ENCODE measurements around the gene SPTBN4.

SPTBN4 gene

DNA sequence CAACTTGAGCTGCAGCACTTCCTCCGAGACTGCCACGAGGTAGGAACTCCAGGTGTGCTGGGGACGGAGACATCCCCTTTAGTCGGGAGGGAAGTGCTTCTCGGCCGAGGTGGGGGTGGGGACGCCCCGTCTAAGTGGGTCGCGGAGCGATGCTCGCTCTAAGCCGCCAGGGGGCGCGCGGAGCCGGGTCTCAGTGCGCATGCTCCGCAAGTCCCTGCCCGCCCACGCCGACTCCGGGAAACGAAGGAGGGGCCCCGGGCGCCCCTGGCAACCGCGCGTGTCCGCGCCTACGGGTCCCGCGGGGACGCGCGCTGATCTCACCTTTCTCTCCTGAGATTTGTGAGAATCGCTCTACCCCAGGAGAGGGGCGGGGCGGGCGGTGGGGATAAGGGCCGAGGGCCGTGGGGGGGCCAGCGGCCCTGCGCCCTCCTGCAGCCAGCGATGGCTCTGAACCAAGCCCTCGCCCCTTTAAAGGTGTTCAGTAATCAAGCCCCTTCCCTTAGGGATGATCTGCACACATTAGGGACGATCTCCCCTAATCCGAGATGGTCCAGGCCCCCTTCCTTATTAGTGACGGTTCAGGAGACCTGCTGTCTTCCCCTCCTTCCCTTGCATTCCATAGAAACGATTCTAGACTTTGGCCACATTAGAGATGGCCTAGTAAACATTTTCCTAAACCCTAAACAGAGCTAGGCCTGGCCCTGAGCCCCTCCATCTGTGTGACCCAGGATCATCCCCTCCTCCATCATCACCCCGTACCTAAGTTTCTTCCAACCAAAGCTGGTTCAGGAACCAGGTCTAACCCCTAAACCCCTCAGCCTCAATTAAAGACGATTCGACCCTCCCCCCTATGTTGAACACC is 62.5 kb downstream of the SPTBN4 start:
- peak overlapping the region; percentile 18; the same call in 1 of the 2 replicates for H3K9ac ChIP-seq (ENCODE audit: low read length)
- H3K79me2 ChIP-seq (ENCODE audit: low read length), result no peaks in the 10 kb centered on the region
- no peaks in the 10 kb centered on the region for H3K9me2 ChIP-seq (replicated peaks; ENCODE audit: insufficient read depth, low read length)
- H3K4me3 ChIP-seq (ENCODE audit: low read length), result peak overlapping the region; percentile 64
- no peaks in the 10 kb centered on the region for H4K20me1 ChIP-seq (ENCODE audit: insufficient read depth, low read length)
- no peaks in the 10 kb centered on the region for H3K9me3 ChIP-seq (replicated peaks; ENCODE audit: insufficient read depth, low read length)
- no peak for TF ChIP-seq EZH2 (optimal IDR thresholded peaks at IDR 0.05; ENCODE audit: low read depth, low read length)
- TF ChIP-seq EZH2phosphoT487 (IDR thresholded peaks at IDR 0.05; ENCODE audit: low read length), result no peak
- TF ChIP-seq, protein P1, sequence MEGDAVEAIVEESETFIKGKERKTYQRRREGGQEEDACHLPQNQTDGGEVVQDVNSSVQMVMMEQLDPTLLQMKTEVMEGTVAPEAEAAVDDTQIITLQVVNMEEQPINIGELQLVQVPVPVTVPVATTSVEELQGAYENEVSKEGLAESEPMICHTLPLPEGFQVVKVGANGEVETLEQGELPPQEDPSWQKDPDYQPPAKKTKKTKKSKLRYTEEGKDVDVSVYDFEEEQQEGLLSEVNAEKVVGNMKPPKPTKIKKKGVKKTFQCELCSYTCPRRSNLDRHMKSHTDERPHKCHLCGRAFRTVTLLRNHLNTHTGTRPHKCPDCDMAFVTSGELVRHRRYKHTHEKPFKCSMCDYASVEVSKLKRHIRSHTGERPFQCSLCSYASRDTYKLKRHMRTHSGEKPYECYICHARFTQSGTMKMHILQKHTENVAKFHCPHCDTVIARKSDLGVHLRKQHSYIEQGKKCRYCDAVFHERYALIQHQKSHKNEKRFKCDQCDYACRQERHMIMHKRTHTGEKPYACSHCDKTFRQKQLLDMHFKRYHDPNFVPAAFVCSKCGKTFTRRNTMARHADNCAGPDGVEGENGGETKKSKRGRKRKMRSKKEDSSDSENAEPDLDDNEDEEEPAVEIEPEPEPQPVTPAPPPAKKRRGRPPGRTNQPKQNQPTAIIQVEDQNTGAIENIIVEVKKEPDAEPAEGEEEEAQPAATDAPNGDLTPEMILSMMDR (IDR thresholded peaks at IDR 0.05; ENCODE audit: low read length), result peak; percentile 93
- H3K27ac ChIP-seq (ENCODE audit: low read length), result no peak overlapping the region
- peaks cover 11% of the 10 kb centered on the region; the same call in 1 of the 2 replicates for H3K4me1 ChIP-seq (ENCODE audit: low read length)
- H2AFZ ChIP-seq (ENCODE audit: low read length), result peak overlapping the region; percentile 91
- H3F3A ChIP-seq (ENCODE audit: insufficient read depth, low read length), result no peaks in the 10 kb centered on the region
- peak overlapping the region; percentile 94 for H3K4me2 ChIP-seq (ENCODE audit: low read depth, low read length)
- peaks cover 18% of the 10 kb centered on the region for H3K27me3 ChIP-seq (replicated peaks; ENCODE audit: insufficient read depth, low read length)
- no peaks in the 10 kb centered on the region for H3K36me3 ChIP-seq (replicated peaks; ENCODE audit: insufficient read depth, low read length)
- peak; percentile 86 for DNase-seq

DNA sequence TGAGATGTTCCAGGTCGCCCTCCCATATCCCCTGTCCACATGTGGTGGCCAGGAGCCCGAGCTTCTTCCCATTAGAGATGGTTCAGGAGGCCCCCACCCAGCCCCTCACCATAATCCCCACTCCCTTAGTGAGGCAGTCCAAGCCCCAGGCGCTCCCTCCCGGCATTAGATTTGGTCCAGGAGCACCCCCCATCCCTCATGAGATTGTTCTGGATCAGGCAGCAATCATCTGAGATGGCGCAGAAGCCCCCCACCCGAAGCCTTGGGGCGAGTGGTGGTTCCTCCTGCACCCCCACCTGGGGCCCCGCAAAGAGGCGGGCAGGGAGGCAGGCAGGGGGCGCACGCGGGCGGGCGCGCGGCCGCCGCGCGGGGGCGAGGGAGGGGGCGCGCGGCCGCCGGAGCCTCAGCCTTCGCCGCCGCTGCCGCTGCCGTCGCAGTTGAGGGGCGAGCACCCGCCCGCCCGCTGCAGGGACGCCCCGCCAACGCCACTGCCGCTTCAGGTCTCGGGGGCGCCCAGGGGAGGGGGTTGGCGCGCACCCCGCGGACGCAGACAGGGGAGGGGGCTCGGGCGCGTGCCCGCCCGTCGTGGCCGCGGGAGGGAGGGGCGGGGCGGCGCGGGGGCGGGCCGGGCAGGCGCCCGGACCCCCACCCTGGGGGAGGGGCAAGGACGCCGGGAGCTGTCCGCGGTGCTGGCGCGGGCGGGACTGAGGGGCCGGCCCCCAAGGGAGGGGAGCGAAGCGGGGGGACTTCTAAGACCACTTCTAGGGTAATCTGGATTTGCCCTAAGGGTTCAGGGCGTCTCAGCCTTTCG is 63.5 kb downstream of the SPTBN4 start:
- Histone ChIP-seq H4K20me1 (ENCODE audit: insufficient read depth, low read length) (no peaks in the 10 kb centered on the region), H3K4me3 (ENCODE audit: low read length) (no peak overlapping the region), H3K9me2 (replicated peaks; ENCODE audit: insufficient read depth, low read length) (no peaks in the 10 kb centered on the region), H3K4me2 (ENCODE audit: low read depth, low read length) (peak overlapping the region; percentile 94; the same call in 1 of the 2 replicates), H3K27ac (ENCODE audit: low read length) (no peak overlapping the region), H3K4me1 (ENCODE audit: low read length) (peaks cover 11% of the 10 kb centered on the region; the same call in 1 of the 2 replicates), H2AFZ (ENCODE audit: low read length) (0 out of 2 replicates have a peak overlapping the region, but pooled peaks have one; percentile 91), H3F3A (ENCODE audit: insufficient read depth, low read length) (no peaks in the 10 kb centered on the region), H3K79me2 (ENCODE audit: low read length) (no peaks in the 10 kb centered on the region), H3K9me3 (replicated peaks; ENCODE audit: insufficient read depth, low read length) (no peaks in the 10 kb centered on the region), H3K36me3 (replicated peaks; ENCODE audit: insufficient read depth, low read length) (no peaks in the 10 kb centered on the region), H3K9ac (ENCODE audit: low read length) (no peak overlapping the region), H3K27me3 (replicated peaks; ENCODE audit: insufficient read depth, low read length) (peaks cover 19% of the 10 kb centered on the region)
- TF ChIP-seq, protein P1 (IDR thresholded peaks at IDR 0.05; ENCODE audit: low read length), result no peak; the same call in 1 of the 2 replicates
- no peak for TF ChIP-seq EZH2 (optimal IDR thresholded peaks at IDR 0.05; ENCODE audit: low read depth, low read length)
- TF ChIP-seq EZH2phosphoT487 (IDR thresholded peaks at IDR 0.05; ENCODE audit: low read length), result no peak
- no peak for DNase-seq

DNA sequence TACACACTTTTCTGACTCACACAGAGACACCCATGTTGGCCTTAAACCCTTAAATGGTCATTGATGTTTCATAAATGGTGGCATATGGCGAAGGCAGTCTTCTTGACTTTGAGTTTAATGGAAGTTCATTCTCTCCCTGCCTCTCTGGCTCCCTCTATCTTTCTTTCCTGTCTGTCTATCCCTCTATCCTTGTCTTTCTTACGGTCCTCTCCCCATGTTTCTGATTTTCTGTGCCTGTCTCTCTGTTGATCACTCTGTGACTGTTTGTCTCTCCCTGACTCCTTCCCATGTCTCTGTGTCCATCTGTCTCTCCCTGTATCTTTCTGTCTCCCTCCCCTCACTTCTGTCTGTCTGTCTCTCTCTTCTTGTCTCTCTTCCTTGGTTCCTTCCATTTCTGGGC is 66.7 kb downstream of the SPTBN4 start:
- Histone ChIP-seq H3K9me2 (replicated peaks; ENCODE audit: insufficient read depth, low read length) (no peaks in the 10 kb centered on the region), H3K27me3 (replicated peaks; ENCODE audit: insufficient read depth, low read length) (peaks cover 26% of the 10 kb centered on the region), H3K36me3 (replicated peaks; ENCODE audit: insufficient read depth, low read length) (no peaks in the 10 kb centered on the region), H3K4me2 (ENCODE audit: low read depth, low read length) (no peak overlapping the region), H3K79me2 (ENCODE audit: low read length) (no peaks in the 10 kb centered on the region), H4K20me1 (ENCODE audit: insufficient read depth, low read length) (no peaks in the 10 kb centered on the region), H2AFZ (ENCODE audit: low read length) (no peak overlapping the region), H3K9ac (ENCODE audit: low read length) (no peak overlapping the region), H3F3A (ENCODE audit: insufficient read depth, low read length) (no peaks in the 10 kb centered on the region), H3K4me1 (ENCODE audit: low read length) (peaks cover 11% of the 10 kb centered on the region; the same call in 1 of the 2 replicates), H3K4me3 (ENCODE audit: low read length) (no peak overlapping the region), H3K9me3 (replicated peaks; ENCODE audit: insufficient read depth, low read length) (no peaks in the 10 kb centered on the region), H3K27ac (ENCODE audit: low read length) (no peak overlapping the region)
- no peak for DNase-seq
- TF ChIP-seq EZH2phosphoT487 (IDR thresholded peaks at IDR 0.05; ENCODE audit: low read length), result no peak
- TF ChIP-seq, protein P1 (IDR thresholded peaks at IDR 0.05; ENCODE audit: low read length), result no peak
- no peak for TF ChIP-seq EZH2 (optimal IDR thresholded peaks at IDR 0.05; ENCODE audit: low read depth, low read length)

Data from MM.1S (cell line).